H1 (cell line): ENCODE results near the gene PRF1. TPM values are rescaled to one million over a fixed set of nuclear protein-coding genes. Genes with fewer than 3 reads are reported as not detected.

Experiments
- CTCF ChIA-PET: fragments of 300-600 bp; sonication (Branson Sonifier 250); formaldehyde crosslinking; loops from one replicate; lab custom pipeline; 2021; ENCODE audit not compliant: partially characterized antibody; lab: Charles Lee
- POLR2A ChIA-PET: fragments of 300-600 bp; sonication (Branson Sonifier 250); formaldehyde crosslinking; loops from one replicate; lab custom pipeline; 2021; ENCODE audit warnings: inconsistent platforms; ENCODE audit not compliant: partially characterized antibody; lab: Charles Lee
- DNase-seq, 2 experiments: peaks; one replicate each; pipeline versions ENCODE4 v3.0.0 to v3.0.0-alpha.2; 2010 to 2022; ENCODE audit warnings: low spot score in 2 of 2, low read depth in 1 of 2, mixed read lengths in 1 of 2
- FAIRE-seq: peaks from 2 replicates; lab custom pipeline; 2011; peaks lifted over from hg19 to GRCh38; lab: Jason Lieb, UNC
- H2AFZ ChIP-seq: 2 replicates; pipeline ENCODE4 v1.8.1; 2012; ENCODE audit warnings: low read length, inconsistent platforms
- H2AK5ac ChIP-seq: 2 replicates; pipeline ENCODE4 v1.6.1; 2013; ENCODE audit warnings: low read depth, low read length
- H2BK120ac ChIP-seq: replicated peaks from 2 replicates; pipeline ENCODE3; 2013; ENCODE audit warnings: low read depth, low read length, inconsistent platforms
- H2BK12ac ChIP-seq: 2 replicates; pipeline ENCODE4 v1.6.1; 2013; ENCODE audit warnings: low read depth, low read length
- H2BK15ac ChIP-seq: 2 replicates; pipeline ENCODE4 v1.6.1; 2013; ENCODE audit warnings: low read length
- H2BK20ac ChIP-seq: 2 replicates; pipeline ENCODE4 v1.6.1; 2013; ENCODE audit warnings: low read length
- H2BK5ac ChIP-seq: 2 replicates; pipeline ENCODE4 v1.6.1; 2013; ENCODE audit warnings: low read depth, low read length
- H3K14ac ChIP-seq: 2 replicates; pipeline ENCODE4 v1.6.1; 2013; ENCODE audit warnings: inconsistent platforms; ENCODE audit not compliant: insufficient read length
- H3K18ac ChIP-seq: 2 replicates; pipeline ENCODE4 v1.6.1; 2013; ENCODE audit warnings: low read length; ENCODE audit errors: extremely low read depth
- H3K23ac ChIP-seq: 2 replicates; pipeline ENCODE4 v1.6.1; 2013; ENCODE audit warnings: inconsistent platforms; ENCODE audit not compliant: insufficient read length
- H3K23me2 ChIP-seq: 2 replicates; pipeline ENCODE4 v1.6.1; 2013; ENCODE audit warnings: low read depth, low read length
- H3K27ac ChIP-seq: 2 replicates; pipeline ENCODE4 v1.6.1; 2011; ENCODE audit warnings: low read depth, low read length, inconsistent platforms
- H3K27me3 ChIP-seq, 4 experiments: replicated peaks in 1 of 4; 1 replicate in 1 of 4; 2 replicates in 3 of 4; pipeline versions ENCODE4 v1.6.1 to v1.8.1; 2011 to 2013; ENCODE audit warnings: low read length in 3 of 4, mild to moderate bottlenecking in 3 of 4, inconsistent platforms in 2 of 4, mixed read lengths in 2 of 4, moderate library complexity in 1 of 4; ENCODE audit not compliant: control insufficient read depth in 3 of 4, insufficient read depth in 3 of 4; ENCODE audit errors: extremely low read depth in 1 of 4
- H3K36me3 ChIP-seq, 4 experiments: 2 replicates each; pipeline versions ENCODE4 v1.6.1 to v1.8.1; 2011 to 2013; ENCODE audit warnings: mild to moderate bottlenecking in 4 of 4, low read length in 3 of 4, moderate library complexity in 2 of 4, control low read depth in 1 of 4, inconsistent platforms in 1 of 4; ENCODE audit not compliant: insufficient read depth in 4 of 4, control insufficient read depth in 2 of 4
- H3K4ac ChIP-seq: replicated peaks from 2 replicates; pipeline ENCODE3; 2013; ENCODE audit warnings: low read length, low read depth, mixed read lengths, inconsistent platforms; ENCODE audit not compliant: insufficient read length
- H3K4me1 ChIP-seq, 4 experiments: replicated peaks in 1 of 4; 1 replicate in 1 of 4; 2 replicates in 3 of 4; pipeline versions ENCODE4 v1.6.1 to v1.8.1; 2011 to 2013; ENCODE audit warnings: low read length in 3 of 4, inconsistent platforms in 2 of 4, mixed read lengths in 1 of 4; ENCODE audit not compliant: insufficient read depth in 4 of 4, control insufficient read depth in 3 of 4
- H3K4me2 ChIP-seq, 2 experiments: 2 replicates each; pipeline versions ENCODE4 v1.6.1 to v1.8.1; 2011 to 2013; ENCODE audit warnings: low read depth in 2 of 2, low read length in 2 of 2, control low read depth in 1 of 2, inconsistent platforms in 1 of 2, mild to moderate bottlenecking in 1 of 2; ENCODE audit not compliant: insufficient read depth in 1 of 2
- H3K4me3 ChIP-seq, 4 experiments: fragments of 200-600, 300-600 bp in 1 of 4; sonication (generic), shearing (Covaris generic), sonication (Bioruptor Twin) in 1 of 4; 2 replicates each; pipeline versions ENCODE4 v1.5.1 to v1.8.1; 2011 to 2016; ENCODE audit warnings: low read length in 4 of 4, low read depth in 3 of 4, control low read depth in 2 of 4, inconsistent platforms in 2 of 4, mild to moderate bottlenecking in 2 of 4, mixed read lengths in 1 of 4, moderate library complexity in 1 of 4; ENCODE audit not compliant: insufficient read depth in 2 of 4; ENCODE audit errors: extremely low read depth in 1 of 4
- H3K56ac ChIP-seq: replicated peaks from 2 replicates; pipeline ENCODE3; 2013; ENCODE audit warnings: low read depth, mild to moderate bottlenecking, mixed read lengths, low read length, inconsistent platforms; ENCODE audit not compliant: insufficient read length
- H3K79me1 ChIP-seq: 2 replicates; pipeline ENCODE4 v1.6.1; 2013; ENCODE audit warnings: low read depth, low read length, control low read depth
- H3K79me2 ChIP-seq, 2 experiments: 2 replicates each; pipeline versions ENCODE4 v1.6.1 to v1.8.1; 2012 to 2013; ENCODE audit warnings: low read length in 2 of 2, mild to moderate bottlenecking in 2 of 2, inconsistent platforms in 1 of 2; ENCODE audit not compliant: insufficient read depth in 2 of 2, control insufficient read depth in 1 of 2
- H3K9ac ChIP-seq, 4 experiments: replicated peaks in 1 of 4; 1 replicate in 1 of 4; 2 replicates in 3 of 4; pipeline versions ENCODE4 v1.6.1 to v1.8.1; 2011 to 2013; ENCODE audit warnings: low read depth in 3 of 4, low read length in 3 of 4, control low read depth in 2 of 4, mild to moderate bottlenecking in 2 of 4, moderate library complexity in 2 of 4, inconsistent platforms in 1 of 4; ENCODE audit errors: extremely low read depth in 1 of 4
- H3K9me3 ChIP-seq, 2 experiments: 2 replicates each; pipeline versions ENCODE4 v1.6.1 to v1.8.1; 2012 to 2013; ENCODE audit warnings: mild to moderate bottlenecking in 2 of 2, moderate library complexity in 2 of 2, control low read depth in 1 of 2, inconsistent platforms in 1 of 2, low read depth in 1 of 2, low read length in 1 of 2, mixed read lengths in 1 of 2; ENCODE audit not compliant: insufficient read depth in 2 of 2
- H4K20me1 ChIP-seq, 2 experiments: replicated peaks in 1 of 2; 2 replicates each; pipeline versions ENCODE3 to v1.8.1; 2011 to 2013; ENCODE audit warnings: inconsistent platforms in 2 of 2, low read length in 2 of 2, mild to moderate bottlenecking in 1 of 2; ENCODE audit not compliant: insufficient read depth in 2 of 2, control insufficient read depth in 1 of 2
- H4K5ac ChIP-seq: 2 replicates; pipeline ENCODE4 v1.6.1; 2013; ENCODE audit warnings: low read length, low read depth, mixed read lengths, inconsistent platforms; ENCODE audit not compliant: insufficient read length
- H4K8ac ChIP-seq: 2 replicates; pipeline ENCODE4 v1.8.0; 2013; ENCODE audit warnings: mild to moderate bottlenecking, moderate library complexity, low read length, inconsistent platforms; ENCODE audit not compliant: insufficient read depth; ENCODE audit errors: extremely low read depth
- H4K91ac ChIP-seq: replicated peaks from 2 replicates; pipeline ENCODE3; 2013; ENCODE audit warnings: low read length, mixed read lengths, inconsistent platforms; ENCODE audit not compliant: insufficient read length
- ATF3 ChIP-seq: IDR thresholded peaks from 2 replicates; pipeline ENCODE4 v1.6.1; 2011; ENCODE audit warnings: low read depth, mild to moderate bottlenecking, low read length; ENCODE audit not compliant: insufficient read depth
- CEBPB ChIP-seq: IDR thresholded peaks from 2 replicates; pipeline ENCODE4 v1.6.1; 2012; ENCODE audit warnings: low read depth, low read length
- CTBP2 ChIP-seq: IDR thresholded peaks from 2 replicates; pipeline ENCODE4 v1.7.0; 2011; ENCODE audit warnings: borderline replicate concordance, mild to moderate bottlenecking, moderate library complexity, mixed read lengths, low read length; ENCODE audit not compliant: insufficient read depth, insufficient read length
- GABPA ChIP-seq: IDR thresholded peaks from 2 replicates; pipeline ENCODE4 v1.6.1; 2011; ENCODE audit warnings: mild to moderate bottlenecking, low read length, moderate library complexity, borderline replicate concordance; ENCODE audit not compliant: insufficient read depth
- HDAC2 ChIP-seq, 2 experiments: fragments of 300-600 bp in 1 of 2; sonication (generic) in 1 of 2; IDR thresholded peaks; 2 replicates each; pipeline ENCODE4 v1.6.1; 2011 to 2012; ENCODE audit warnings: low read depth in 2 of 2, low read length in 2 of 2, mild to moderate bottlenecking in 2 of 2, moderate library complexity in 2 of 2, borderline replicate concordance in 1 of 2, inconsistent platforms in 1 of 2
- KDM5A ChIP-seq: fragments of 200-600 bp; IDR thresholded peaks from 2 replicates; pipeline ENCODE4 v1.7.1; 2012; ENCODE audit warnings: mild to moderate bottlenecking, low read length, inconsistent platforms, mixed read lengths
- MAFK ChIP-seq: IDR thresholded peaks from 2 replicates; pipeline ENCODE4 v1.6.1; 2012; ENCODE audit warnings: low read depth, mild to moderate bottlenecking, improper control_type of control experiment, low read length
- POLR2A ChIP-seq, 2 experiments: IDR thresholded peaks; 1 replicate in 1 of 2; 2 replicates in 1 of 2; pipeline ENCODE4 v1.6.1; 2011; ENCODE audit warnings: low read depth in 2 of 2, low read length in 2 of 2, mild to moderate bottlenecking in 2 of 2; ENCODE audit errors: control extremely low read depth in 1 of 2
- RBBP5 ChIP-seq: IDR thresholded peaks from 2 replicates; pipeline ENCODE4 v1.7.1; 2012; ENCODE audit warnings: low read depth, mild to moderate bottlenecking, inconsistent platforms, low read length, moderate library complexity, borderline replicate concordance
- RXRA ChIP-seq: IDR thresholded peaks from 2 replicates; pipeline ENCODE4 v1.6.1; 2011; ENCODE audit warnings: low read depth, mild to moderate bottlenecking, low read length, moderate library complexity; ENCODE audit not compliant: insufficient read depth
- SIX5 ChIP-seq: IDR thresholded peaks from 2 replicates; pipeline ENCODE4 v1.6.1; 2011; ENCODE audit warnings: mild to moderate bottlenecking, low read depth, low read length
- TAF7 ChIP-seq: optimal IDR thresholded peaks from 2 replicates; pipeline ENCODE3; 2011; ENCODE audit warnings: low read depth, mild to moderate bottlenecking, inconsistent platforms, low read length, moderate library complexity, borderline replicate concordance
- TCF12 ChIP-seq: IDR thresholded peaks from 2 replicates; pipeline ENCODE4 v1.6.1; 2011; ENCODE audit warnings: low read depth, mild to moderate bottlenecking, low read length
- WGBS, 2 experiments: shearing (Covaris generic) in 1 of 2; methylation state at CpG; one replicate each; pipeline versions ENCODE4 v1.1.6 to v1.1.7; 2013 to 2015; ENCODE audit warnings: low lambda C conversion rate in 2 of 2, mixed read lengths in 2 of 2, inconsistent platforms in 1 of 2, low coverage in 1 of 2, missing lambda C conversion rate in 1 of 2; ENCODE audit not compliant: insufficient replicate concordance in 2 of 2, insufficient coverage in 1 of 2, insufficient read length in 1 of 2; ENCODE audit errors: extremely low coverage in 1 of 2, missing lambda C conversion rate in 1 of 2; 5-methylcytosine and 5-hydroxymethylcytosine counted together
- polyA plus RNA-seq, 7 experiments: library from polyadenylated mRNA; depleted of rRNA in 3 of 7; stranded (reverse) in 5 of 7; unstranded in 2 of 7; fragments of >200 nt in 5 of 7; fragments of 200-250 nt in 2 of 7; gene quantifications; 1 replicate in 5 of 7; 2 replicates in 1 of 7; 4 replicates in 1 of 7; pipeline versions ENCODE4 v1.2.1 to v1.2.3, GENCODE V29; 2011 to 2013; ENCODE audit warnings: missing spikeins in 2 of 7, mixed read lengths in 2 of 7
- total RNA-seq: library from RNA; stranded (reverse); fragmentation: NEBNext Ultra II Directional; extraction: Animal tissue kit (Norgen Biotek cat#: 25700); gene quantifications from 2 replicates; pipeline ENCODE4 v1.2.1, GENCODE V29; 2021

The PRF1 gene
- total and polyA plus RNA-seq, 2 of the 8 experiments (the other 6 are each of a cell fraction or from before 2014, with no cell fraction given): 0.15 TPM; not detected in 1

DNA sequence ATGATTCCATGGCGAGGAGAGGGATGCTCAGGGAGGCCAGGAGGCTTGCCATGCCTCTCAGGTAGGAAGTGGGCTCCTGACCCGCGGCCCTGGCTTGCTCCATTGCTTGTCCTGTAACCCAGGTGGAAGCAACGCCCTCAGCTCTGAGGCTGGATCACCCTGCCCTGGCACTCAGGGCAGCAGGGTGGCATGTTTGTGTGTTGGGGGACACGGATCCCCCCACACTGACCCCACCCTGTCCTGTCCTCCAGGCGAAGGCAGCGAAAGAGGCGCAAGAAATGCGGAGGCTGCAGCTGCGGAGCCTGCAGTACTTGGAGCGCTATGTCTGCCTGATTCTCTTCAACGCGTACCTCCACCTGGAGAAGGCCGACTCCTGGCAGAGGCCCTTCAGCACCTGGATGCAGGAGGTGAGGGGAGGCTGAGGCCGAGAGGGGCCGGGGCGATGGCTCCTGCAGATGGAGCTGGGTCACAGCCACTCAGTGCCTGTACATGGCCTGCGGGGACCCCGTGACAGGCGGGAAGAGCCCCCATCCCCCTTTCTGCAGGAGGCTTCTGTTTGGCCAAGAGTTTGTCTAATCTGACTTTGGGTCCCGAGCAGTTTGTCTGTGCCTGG lies 38.3 kb downstream of the PRF1 start:
- H3K36me3 ChIP-seq: no peaks in the 10 kb centered on the region; a peak in 1 of 8 replicates
- FAIRE-seq (no peak), DNase-seq (no peak)
- H2AK5ac ChIP-seq: no peak overlapping the region
- H3K56ac ChIP-seq: no peak overlapping the region
- H3K79me1 ChIP-seq: no peaks in the 10 kb centered on the region
- H4K20me1 ChIP-seq: peaks cover 2 to 8% of the 10 kb centered on the region in 2 experiments
- H3K79me2 ChIP-seq: no peaks in the 10 kb centered on the region
- H2AFZ ChIP-seq: no peak overlapping the region
- ChIA-PET CTCF (interaction anchor here (1.0 to 3.1 kb wide), 5 partner anchors 10 to 316 kb away, joined by 3 to 8 read pairs (median 5); no protein-coding TSS in a partner anchor), POLR2A (no interaction called here)
- H2BK20ac ChIP-seq: no peak overlapping the region
- H3K4me2 ChIP-seq: no peak overlapping the region
- H3K9me3 ChIP-seq: no peaks in the 10 kb centered on the region
- H4K5ac ChIP-seq: no peak overlapping the region
- H3K4me3 ChIP-seq: no peak overlapping the region
- H3K18ac ChIP-seq: no peak overlapping the region
- H3K27ac ChIP-seq: no peak overlapping the region
- H3K27me3 ChIP-seq: no peaks in the 10 kb centered on the region
- H3K14ac ChIP-seq: no peak overlapping the region
- no peak overlapping the region for H2BK12ac ChIP-seq
- no peak overlapping the region for H3K23ac ChIP-seq
- H2BK120ac ChIP-seq: no peak overlapping the region
- no peak overlapping the region for H4K8ac ChIP-seq
- WGBS, 2 experiments: 93% methylated on average over 21 of the region's 21 CpGs; no CpG with 5 or more reads in 1 of the 2 experiments
- no peak overlapping the region for H3K9ac ChIP-seq
- no peak overlapping the region for H4K91ac ChIP-seq
- H2BK5ac ChIP-seq: no peak overlapping the region
- H2BK15ac ChIP-seq: no peak overlapping the region
- H3K4ac ChIP-seq: no peak overlapping the region
- peaks cover 0 to 2% (median under 1%) of the 10 kb centered on the region in 4 experiments; a peak in 1 of 7 replicates for H3K4me1 ChIP-seq
- H3K23me2 ChIP-seq: no peaks in the 10 kb centered on the region
- no peak for TF ChIP-seq RBBP5
- TF ChIP-seq CEBPB: no peak
- TF ChIP-seq SIX5: no peak
- no peak for TF ChIP-seq MAFK
- TF ChIP-seq RXRA: no peak
- no peak for TF ChIP-seq TCF12
- TF ChIP-seq CTBP2: no peak
- TF ChIP-seq POLR2A (IDR thresholded peaks at IDR 0.05; ENCODE audit: control extremely low read depth in 1 of 2, low read depth in 2 of 2, low read length in 2 of 2): no peak
- TF ChIP-seq HDAC2 (IDR thresholded peaks at IDR 0.05; ENCODE audit: borderline replicate concordance in 1 of 2, low read depth in 2 of 2, low read length in 2 of 2): no peak
- TF ChIP-seq GABPA: no peak
- TF ChIP-seq TAF7: no peak
- TF ChIP-seq KDM5A: no peak
- no peak for TF ChIP-seq ATF3
